ENCODE results near the gene RPL36. TPM values are rescaled to one million over a fixed set of nuclear protein-coding genes. Genes with fewer than 3 reads are reported as not detected.
A peak's percentile ranks its signal among the peaks of the same experiment; 100 is the strongest.

Gene RPL36
- total RNA-seq, 1 donor from 2014 or later: 1,018 TPM

GRCh38 chr19:5655412-5655811 is 34.7 kb upstream of the RPL36 start:
- FAIRE-seq (no peak), DNase-seq (ENCODE audit: low read depth) (no peak)
- Histone ChIP-seq H3K4me3 (ENCODE audit: low read depth, low read length) (no peak overlapping the region), H3K27me3 (ENCODE audit: control insufficient read depth, insufficient read depth, low read length) (no peaks in the 10 kb centered on the region), H3K36me3 (ENCODE audit: control insufficient read depth, insufficient read depth, low read length) (peaks cover 37% of the 10 kb centered on the region)
- no peak for TF ChIP-seq CTCF (IDR thresholded peaks at IDR 0.05; ENCODE audit: insufficient read depth, low read length, severe bottlenecking)

- no peak for FAIRE-seq
- no peak for TF ChIP-seq CTCF (IDR thresholded peaks at IDR 0.05; ENCODE audit: insufficient read depth, low read length, severe bottlenecking)
- no peak overlapping the region for H3K4me3 ChIP-seq (ENCODE audit: low read depth, low read length)
- H3K36me3 ChIP-seq (ENCODE audit: control insufficient read depth, insufficient read depth, low read length): peaks cover 22% of the 10 kb centered on the region
- no peaks in the 10 kb centered on the region for H3K27me3 ChIP-seq (ENCODE audit: control insufficient read depth, insufficient read depth, low read length)
- no peak for DNase-seq (ENCODE audit: low read depth)
These were observed 28.6 kb upstream of the RPL36 start for GRCh38 chr19:5661483-5661882.

GRCh38 chr19:5663904-5664303 is 26.2 kb upstream of the RPL36 start:
- H3K36me3 ChIP-seq (ENCODE audit: control insufficient read depth, insufficient read depth, low read length): peaks cover 24% of the 10 kb centered on the region
- FAIRE-seq: no peak
- DNase-seq (ENCODE audit: low read depth): no peak
- no peaks in the 10 kb centered on the region for H3K27me3 ChIP-seq (ENCODE audit: control insufficient read depth, insufficient read depth, low read length)
- TF ChIP-seq CTCF (IDR thresholded peaks at IDR 0.05; ENCODE audit: insufficient read depth, low read length, severe bottlenecking): no peak
- H3K4me3 ChIP-seq (ENCODE audit: low read depth, low read length): no peak overlapping the region

GRCh38 chr19:5664515-5664914 is 25.6 kb upstream of the RPL36 start:
- Histone ChIP-seq H3K27me3 (ENCODE audit: control insufficient read depth, insufficient read depth, low read length) (no peaks in the 10 kb centered on the region), H3K36me3 (ENCODE audit: control insufficient read depth, insufficient read depth, low read length) (peaks cover 30% of the 10 kb centered on the region), H3K4me3 (ENCODE audit: low read depth, low read length) (no peak overlapping the region)
- no peak for TF ChIP-seq CTCF (IDR thresholded peaks at IDR 0.05; ENCODE audit: insufficient read depth, low read length, severe bottlenecking)
- DNase-seq (ENCODE audit: low read depth) (no peak), FAIRE-seq (peak; percentile 93)

- FAIRE-seq: no peak
- Histone ChIP-seq H3K4me3 (ENCODE audit: low read depth, low read length) (no peak overlapping the region), H3K36me3 (ENCODE audit: control insufficient read depth, insufficient read depth, low read length) (peaks cover 27% of the 10 kb centered on the region), H3K27me3 (ENCODE audit: control insufficient read depth, insufficient read depth, low read length) (no peaks in the 10 kb centered on the region)
- peak; percentile 34 for DNase-seq (ENCODE audit: low read depth)
- peak; percentile 15 for TF ChIP-seq CTCF (IDR thresholded peaks at IDR 0.05; ENCODE audit: insufficient read depth, low read length, severe bottlenecking)
These were observed 24.1 kb upstream of the RPL36 start for GRCh38 chr19:5665781-5666513.

Measured in bronchial epithelial cell (primary cell).